HepG2 (cell line): ENCODE data around the gene MED9. TPM values are rescaled to one million over a fixed set of nuclear protein-coding genes. Genes with fewer than 3 reads are reported as not detected.

ENCODE experiments used
- ELF3 ChIP-seq: IDR thresholded peaks from 2 replicates; pipeline ENCODE4 v1.6.1; 2016; ENCODE audit warnings: missing genetic modification reagents, missing compliant biosample characterization
- HNF4G ChIP-seq, 2 experiments: sonication (generic) in 1 of 2; formaldehyde crosslinking in 1 of 2; IDR thresholded peaks; 2 replicates each; pipeline versions ENCODE4 v1.4.0 to v1.6.1; 2011 to 2020; ENCODE audit warnings: borderline replicate concordance in 2 of 2, low read depth in 2 of 2, mild to moderate bottlenecking in 2 of 2, low read length in 1 of 2, missing genetic modification reagents in 1 of 2, moderate library complexity in 1 of 2
- MIXL1 ChIP-seq: IDR thresholded peaks from 2 replicates; pipeline ENCODE4 v1.6.1; 2016
- MYNN ChIP-seq: sonication (generic); formaldehyde crosslinking; IDR thresholded peaks from 2 replicates; pipeline ENCODE4 v1.4.0; 2020; ENCODE audit warnings: mild to moderate bottlenecking, low read depth, missing genetic modification reagents
- PAWR ChIP-seq: sonication (generic); formaldehyde crosslinking; IDR thresholded peaks from 2 replicates; pipeline ENCODE4 v1.4.0; 2020; ENCODE audit warnings: missing genetic modification reagents, mild to moderate bottlenecking, borderline replicate concordance
- RFX3 ChIP-seq: IDR thresholded peaks from 2 replicates; pipeline ENCODE4 v1.6.1; 2016; ENCODE audit warnings: missing biosample characterization, missing genetic modification reagents
- SCMH1 ChIP-seq: sonication (generic); formaldehyde crosslinking; IDR thresholded peaks from 2 replicates; pipeline ENCODE4 v1.9.0; 2021; ENCODE audit warnings: missing genetic modification reagents, mild to moderate bottlenecking, borderline replicate concordance
- SMAD1 ChIP-seq: sonication (generic); formaldehyde crosslinking; IDR thresholded peaks from 2 replicates; pipeline ENCODE4 v1.4.0; 2020; ENCODE audit warnings: missing genetic modification reagents, low read depth, mild to moderate bottlenecking, borderline replicate concordance
- SP2 ChIP-seq: sonication (generic); formaldehyde crosslinking; IDR thresholded peaks from 2 replicates; pipeline ENCODE4 v1.5.1; 2020; ENCODE audit warnings: mild to moderate bottlenecking, missing genetic modification reagents
- TP53 ChIP-seq: sonication (generic); formaldehyde crosslinking; conservative IDR thresholded peaks from 2 replicates; pipeline ENCODE4 v1.4.0; 2020; ENCODE audit warnings: missing genetic modification reagents
- ZBTB3 ChIP-seq: sonication (generic); formaldehyde crosslinking; IDR thresholded peaks from 2 replicates; pipeline ENCODE4 v1.4.0; 2020; ENCODE audit warnings: low read depth, mild to moderate bottlenecking, moderate library complexity, missing genetic modification reagents, borderline replicate concordance
- ZNF256 ChIP-seq: sonication (generic); formaldehyde crosslinking; conservative IDR thresholded peaks from 2 replicates; pipeline ENCODE4 v1.4.0; 2020; ENCODE audit warnings: missing genetic modification reagents
- ZNF484 ChIP-seq: sonication (generic); formaldehyde crosslinking; IDR thresholded peaks from 2 replicates; pipeline ENCODE4 v1.5.1; 2020; ENCODE audit warnings: mild to moderate bottlenecking, low read depth, missing genetic modification reagents, borderline replicate concordance
- ZNF543 ChIP-seq: sonication (generic); formaldehyde crosslinking; IDR thresholded peaks from 2 replicates; pipeline ENCODE4 v1.4.0; 2020; ENCODE audit warnings: mild to moderate bottlenecking, missing genetic modification reagents
- ZNF644 ChIP-seq: IDR thresholded peaks from 2 replicates; pipeline ENCODE4 v1.6.1; 2016; ENCODE audit warnings: low read depth
- ZNF670 ChIP-seq: sonication (generic); formaldehyde crosslinking; IDR thresholded peaks from 2 replicates; pipeline ENCODE4 v1.8.0; 2022; ENCODE audit warnings: mild to moderate bottlenecking, missing genetic modification reagents, borderline replicate concordance
- polyA plus RNA-seq, 8 experiments: library from polyadenylated mRNA; depleted of rRNA in 3 of 8; stranded (reverse) in 7 of 8; unstranded in 1 of 8; fragments of >200 nt; fragmentation: Illumina TruSeq in 4 of 8; extraction: Trizol in 4 of 8; gene quantifications; 2 replicates each; pipeline versions ENCODE4 v1.2.1 to v1.2.3, GENCODE V29; 2011 to 2016; ENCODE audit warnings: low read depth in 4 of 8, missing spikeins in 1 of 8, mixed read lengths in 1 of 8; ENCODE audit not compliant: insufficient read depth in 1 of 8
- total RNA-seq, 5 experiments: library from RNA; depleted of rRNA; stranded (reverse); fragments of >200 nt; fragmentation: Illumina TruSeq; extraction: Trizol; gene quantifications; 2 replicates each; pipeline ENCODE4 v1.2.3, GENCODE V29; 2016; ENCODE audit warnings: low read depth in 1 of 5
- TF ChIP-seq, protein P1 (sequence below): sonication (generic); formaldehyde crosslinking; IDR thresholded peaks from 2 replicates; pipeline ENCODE4 v1.4.0; 2020; ENCODE audit warnings: missing genetic modification reagents
- TF ChIP-seq, protein P2 (sequence below): IDR thresholded peaks from 2 replicates; pipeline ENCODE4 v1.6.1; 2012; ENCODE audit warnings: low read depth, low read length, improper control_type of control experiment
- TF ChIP-seq, protein P3 (sequence below): sonication (generic); formaldehyde crosslinking; IDR thresholded peaks from 2 replicates; pipeline ENCODE4 v1.4.0; 2020; ENCODE audit warnings: missing genetic modification reagents
- TF ChIP-seq, protein P4 (sequence below): sonication (generic); formaldehyde crosslinking; IDR thresholded peaks from 2 replicates; pipeline ENCODE4 v1.5.0; 2020; ENCODE audit warnings: missing genetic modification reagents
- TF ChIP-seq, protein P5 (sequence below): sonication (generic); formaldehyde crosslinking; IDR thresholded peaks from 2 replicates; pipeline ENCODE4 v1.8.0; 2022; ENCODE audit warnings: mild to moderate bottlenecking, missing genetic modification reagents; ENCODE audit not compliant: insufficient replicate concordance

Gene MED9
- total and polyA plus RNA-seq, 2 of the 13 experiments (the other 11 are each of a cell fraction or from before 2014, with no cell fraction given) = 11.9 to 15.1 TPM

DNA sequence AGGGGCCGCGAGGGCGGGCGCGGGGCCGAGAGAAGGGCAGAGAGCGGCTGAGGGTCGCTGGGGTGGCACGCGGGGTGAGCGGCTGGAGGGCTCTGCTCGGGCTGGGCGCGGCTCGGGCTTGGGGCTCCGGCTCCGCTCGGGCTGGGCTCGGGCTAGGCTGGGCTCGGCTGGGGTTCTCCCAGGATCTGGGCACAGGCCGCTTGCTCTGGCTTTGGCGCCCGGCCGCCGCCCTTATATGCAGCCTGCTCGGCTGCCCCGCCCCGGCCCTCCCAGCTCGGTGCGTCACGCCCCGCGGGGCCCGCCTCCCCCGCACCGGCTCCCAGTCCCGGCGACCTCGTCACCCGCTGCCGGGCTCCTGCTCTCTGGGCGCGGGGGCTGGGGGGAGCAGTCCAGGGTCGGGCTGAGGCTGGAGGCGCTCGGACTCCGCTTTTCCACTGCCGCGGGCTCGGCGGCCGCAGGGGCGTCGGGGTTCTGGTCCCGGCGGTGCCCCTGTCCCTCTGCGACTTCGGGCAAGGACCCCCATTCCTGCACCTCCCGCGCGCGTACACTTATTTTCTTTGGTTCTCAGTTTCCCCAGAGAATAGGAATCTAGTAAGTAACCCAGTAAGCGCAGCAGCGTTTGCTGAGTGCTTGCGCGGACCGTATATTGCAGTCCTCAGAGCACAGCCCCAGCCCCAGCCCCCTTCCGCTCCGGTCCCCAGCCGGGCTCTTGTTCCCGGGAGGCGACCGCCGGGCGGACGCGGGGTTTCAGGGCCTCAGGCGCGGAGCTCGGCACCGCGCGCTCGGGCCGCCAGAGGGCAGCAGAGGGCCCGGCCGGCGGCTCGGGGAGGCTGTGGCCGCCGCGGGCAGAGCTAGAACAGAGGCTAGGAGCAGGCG lies 19.6 kb downstream of the MED9 start, which contains the start of gene RASD1 (continued):
- TF ChIP-seq, protein P1, sequence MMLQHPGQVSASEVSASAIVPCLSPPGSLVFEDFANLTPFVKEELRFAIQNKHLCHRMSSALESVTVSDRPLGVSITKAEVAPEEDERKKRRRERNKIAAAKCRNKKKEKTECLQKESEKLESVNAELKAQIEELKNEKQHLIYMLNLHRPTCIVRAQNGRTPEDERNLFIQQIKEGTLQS (CRISPR knock-in tag) = no peak
- TF ChIP-seq, protein P2, sequence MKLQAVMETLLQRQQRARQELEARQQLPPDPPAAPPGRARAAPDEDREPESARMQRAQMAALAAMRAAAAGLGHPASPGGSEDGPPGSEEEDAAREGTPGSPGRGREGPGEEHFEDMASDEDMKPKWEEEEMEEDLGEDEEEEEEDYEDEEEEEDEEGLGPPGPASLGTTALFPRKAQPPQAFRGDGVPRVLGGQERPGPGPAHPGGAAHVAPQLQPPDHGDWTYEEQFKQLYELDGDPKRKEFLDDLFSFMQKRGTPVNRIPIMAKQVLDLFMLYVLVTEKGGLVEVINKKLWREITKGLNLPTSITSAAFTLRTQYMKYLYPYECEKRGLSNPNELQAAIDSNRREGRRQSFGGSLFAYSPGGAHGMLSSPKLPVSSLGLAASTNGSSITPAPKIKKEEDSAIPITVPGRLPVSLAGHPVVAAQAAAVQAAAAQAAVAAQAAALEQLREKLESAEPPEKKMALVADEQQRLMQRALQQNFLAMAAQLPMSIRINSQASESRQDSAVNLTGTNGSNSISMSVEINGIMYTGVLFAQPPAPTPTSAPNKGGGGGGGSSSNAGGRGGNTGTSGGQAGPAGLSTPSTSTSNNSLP = no peak
- TF ChIP-seq HNF4G (IDR thresholded peaks at IDR 0.05; ENCODE audit: borderline replicate concordance, low read depth, low read length) = no peak
- 0 out of 2 replicates have a peak, but pooled peaks have one; percentile 34 for TF ChIP-seq HNF4G (CRISPR knock-in tag; IDR thresholded peaks at IDR 0.05; ENCODE audit: borderline replicate concordance, low read depth)
- no peak for TF ChIP-seq MYNN
- peak; percentile 49; the same call in 1 of the 2 replicates for TF ChIP-seq ZNF543 (CRISPR knock-in tag)
- TF ChIP-seq PAWR = no peak
- no peak for TF ChIP-seq TP53
- no peak for TF ChIP-seq RFX3 (CRISPR knock-in tag)
- TF ChIP-seq, protein P3, sequence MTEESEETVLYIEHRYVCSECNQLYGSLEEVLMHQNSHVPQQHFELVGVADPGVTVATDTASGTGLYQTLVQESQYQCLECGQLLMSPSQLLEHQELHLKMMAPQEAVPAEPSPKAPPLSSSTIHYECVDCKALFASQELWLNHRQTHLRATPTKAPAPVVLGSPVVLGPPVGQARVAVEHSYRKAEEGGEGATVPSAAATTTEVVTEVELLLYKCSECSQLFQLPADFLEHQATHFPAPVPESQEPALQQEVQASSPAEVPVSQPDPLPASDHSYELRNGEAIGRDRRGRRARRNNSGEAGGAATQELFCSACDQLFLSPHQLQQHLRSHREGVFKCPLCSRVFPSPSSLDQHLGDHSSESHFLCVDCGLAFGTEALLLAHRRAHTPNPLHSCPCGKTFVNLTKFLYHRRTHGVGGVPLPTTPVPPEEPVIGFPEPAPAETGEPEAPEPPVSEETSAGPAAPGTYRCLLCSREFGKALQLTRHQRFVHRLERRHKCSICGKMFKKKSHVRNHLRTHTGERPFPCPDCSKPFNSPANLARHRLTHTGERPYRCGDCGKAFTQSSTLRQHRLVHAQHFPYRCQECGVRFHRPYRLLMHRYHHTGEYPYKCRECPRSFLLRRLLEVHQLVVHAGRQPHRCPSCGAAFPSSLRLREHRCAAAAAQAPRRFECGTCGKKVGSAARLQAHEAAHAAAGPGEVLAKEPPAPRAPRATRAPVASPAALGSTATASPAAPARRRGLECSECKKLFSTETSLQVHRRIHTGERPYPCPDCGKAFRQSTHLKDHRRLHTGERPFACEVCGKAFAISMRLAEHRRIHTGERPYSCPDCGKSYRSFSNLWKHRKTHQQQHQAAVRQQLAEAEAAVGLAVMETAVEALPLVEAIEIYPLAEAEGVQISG (CRISPR knock-in tag) = peak; percentile 7; the same call in 1 of the 2 replicates
- 0 out of 2 replicates have a peak, but pooled peaks have one; percentile 18 for TF ChIP-seq ELF3 (CRISPR knock-in tag)
- no peak for TF ChIP-seq SCMH1 (CRISPR knock-in tag)
- peak; percentile 49; the same call in 1 of the 2 replicates for TF ChIP-seq SMAD1 (CRISPR knock-in tag)
- TF ChIP-seq SP2 (CRISPR knock-in tag) = no peak
- TF ChIP-seq ZNF256 (CRISPR knock-in tag) = no peak
- TF ChIP-seq ZNF670 (CRISPR knock-in tag) = 0 out of 2 replicates have a peak, but pooled peaks have one; percentile 13
- TF ChIP-seq, protein P4, sequence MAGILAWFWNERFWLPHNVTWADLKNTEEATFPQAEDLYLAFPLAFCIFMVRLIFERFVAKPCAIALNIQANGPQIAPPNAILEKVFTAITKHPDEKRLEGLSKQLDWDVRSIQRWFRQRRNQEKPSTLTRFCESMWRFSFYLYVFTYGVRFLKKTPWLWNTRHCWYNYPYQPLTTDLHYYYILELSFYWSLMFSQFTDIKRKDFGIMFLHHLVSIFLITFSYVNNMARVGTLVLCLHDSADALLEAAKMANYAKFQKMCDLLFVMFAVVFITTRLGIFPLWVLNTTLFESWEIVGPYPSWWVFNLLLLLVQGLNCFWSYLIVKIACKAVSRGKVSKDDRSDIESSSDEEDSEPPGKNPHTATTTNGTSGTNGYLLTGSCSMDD = no peak
- TF ChIP-seq, protein P5, sequence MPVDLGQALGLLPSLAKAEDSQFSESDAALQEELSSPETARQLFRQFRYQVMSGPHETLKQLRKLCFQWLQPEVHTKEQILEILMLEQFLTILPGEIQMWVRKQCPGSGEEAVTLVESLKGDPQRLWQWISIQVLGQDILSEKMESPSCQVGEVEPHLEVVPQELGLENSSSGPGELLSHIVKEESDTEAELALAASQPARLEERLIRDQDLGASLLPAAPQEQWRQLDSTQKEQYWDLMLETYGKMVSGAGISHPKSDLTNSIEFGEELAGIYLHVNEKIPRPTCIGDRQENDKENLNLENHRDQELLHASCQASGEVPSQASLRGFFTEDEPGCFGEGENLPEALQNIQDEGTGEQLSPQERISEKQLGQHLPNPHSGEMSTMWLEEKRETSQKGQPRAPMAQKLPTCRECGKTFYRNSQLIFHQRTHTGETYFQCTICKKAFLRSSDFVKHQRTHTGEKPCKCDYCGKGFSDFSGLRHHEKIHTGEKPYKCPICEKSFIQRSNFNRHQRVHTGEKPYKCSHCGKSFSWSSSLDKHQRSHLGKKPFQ (CRISPR knock-in tag) = no peak
- no peak for TF ChIP-seq ZBTB3
- no peak for TF ChIP-seq ZNF484 (CRISPR knock-in tag)
- TF ChIP-seq ZNF644 (CRISPR knock-in tag) = no peak
- TF ChIP-seq MIXL1 (CRISPR knock-in tag) = no peak
